ENCODE data around the gene GPR141.

Gene GPR141

DNA sequence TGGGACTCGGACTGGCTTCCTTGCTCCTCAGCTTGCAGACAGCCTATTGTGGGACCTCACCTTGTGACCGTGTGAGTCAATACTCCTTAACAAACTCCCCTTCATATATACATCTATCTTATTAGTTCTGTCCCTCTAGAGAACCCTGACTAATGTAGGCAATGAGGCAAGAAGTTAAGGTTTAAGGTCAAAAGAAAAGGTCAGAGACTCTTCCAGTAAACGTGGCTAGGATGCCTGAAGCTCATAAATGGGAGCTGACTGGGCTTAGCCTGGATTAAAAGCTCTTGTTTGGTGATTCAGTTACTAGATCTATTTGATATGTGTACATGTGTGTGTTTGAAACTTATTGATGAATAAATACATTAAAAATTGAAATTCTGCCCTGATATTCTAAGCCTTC lies 10.6 kb upstream of the GPR141 start:
- H2AFZ ChIP-seq (ENCODE audit: low read length) = no peak overlapping the region
- TF ChIP-seq EZH2phosphoT487 (IDR thresholded peaks at IDR 0.05; ENCODE audit: low read length) (no peak), EZH2 (optimal IDR thresholded peaks at IDR 0.05; ENCODE audit: low read depth, low read length) (no peak)
- TF ChIP-seq, protein P1, sequence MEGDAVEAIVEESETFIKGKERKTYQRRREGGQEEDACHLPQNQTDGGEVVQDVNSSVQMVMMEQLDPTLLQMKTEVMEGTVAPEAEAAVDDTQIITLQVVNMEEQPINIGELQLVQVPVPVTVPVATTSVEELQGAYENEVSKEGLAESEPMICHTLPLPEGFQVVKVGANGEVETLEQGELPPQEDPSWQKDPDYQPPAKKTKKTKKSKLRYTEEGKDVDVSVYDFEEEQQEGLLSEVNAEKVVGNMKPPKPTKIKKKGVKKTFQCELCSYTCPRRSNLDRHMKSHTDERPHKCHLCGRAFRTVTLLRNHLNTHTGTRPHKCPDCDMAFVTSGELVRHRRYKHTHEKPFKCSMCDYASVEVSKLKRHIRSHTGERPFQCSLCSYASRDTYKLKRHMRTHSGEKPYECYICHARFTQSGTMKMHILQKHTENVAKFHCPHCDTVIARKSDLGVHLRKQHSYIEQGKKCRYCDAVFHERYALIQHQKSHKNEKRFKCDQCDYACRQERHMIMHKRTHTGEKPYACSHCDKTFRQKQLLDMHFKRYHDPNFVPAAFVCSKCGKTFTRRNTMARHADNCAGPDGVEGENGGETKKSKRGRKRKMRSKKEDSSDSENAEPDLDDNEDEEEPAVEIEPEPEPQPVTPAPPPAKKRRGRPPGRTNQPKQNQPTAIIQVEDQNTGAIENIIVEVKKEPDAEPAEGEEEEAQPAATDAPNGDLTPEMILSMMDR (IDR thresholded peaks at IDR 0.05; ENCODE audit: low read length) = no peak
- H3K4me2 ChIP-seq (ENCODE audit: low read depth, low read length) = no peak overlapping the region
- H3K27me3 ChIP-seq (replicated peaks; ENCODE audit: insufficient read depth, low read length) = no peaks in the 10 kb centered on the region
- H3K27ac ChIP-seq (ENCODE audit: low read length) = no peak overlapping the region
- H3K79me2 ChIP-seq (ENCODE audit: low read length) = no peaks in the 10 kb centered on the region
- H3F3A ChIP-seq (ENCODE audit: insufficient read depth, low read length) = no peaks in the 10 kb centered on the region
- H3K9me2 ChIP-seq (replicated peaks; ENCODE audit: insufficient read depth, low read length) = no peaks in the 10 kb centered on the region
- H3K4me1 ChIP-seq (ENCODE audit: low read length) = no peaks in the 10 kb centered on the region
- H4K20me1 ChIP-seq (ENCODE audit: insufficient read depth, low read length) = no peaks in the 10 kb centered on the region
- H3K4me3 ChIP-seq (ENCODE audit: low read length) = no peak overlapping the region
- no peak for DNase-seq
- no peaks in the 10 kb centered on the region for H3K36me3 ChIP-seq (replicated peaks; ENCODE audit: insufficient read depth, low read length)
- no peak overlapping the region for H3K9ac ChIP-seq (ENCODE audit: low read length)
- H3K9me3 ChIP-seq (replicated peaks; ENCODE audit: insufficient read depth, low read length) = no peaks in the 10 kb centered on the region

DNA sequence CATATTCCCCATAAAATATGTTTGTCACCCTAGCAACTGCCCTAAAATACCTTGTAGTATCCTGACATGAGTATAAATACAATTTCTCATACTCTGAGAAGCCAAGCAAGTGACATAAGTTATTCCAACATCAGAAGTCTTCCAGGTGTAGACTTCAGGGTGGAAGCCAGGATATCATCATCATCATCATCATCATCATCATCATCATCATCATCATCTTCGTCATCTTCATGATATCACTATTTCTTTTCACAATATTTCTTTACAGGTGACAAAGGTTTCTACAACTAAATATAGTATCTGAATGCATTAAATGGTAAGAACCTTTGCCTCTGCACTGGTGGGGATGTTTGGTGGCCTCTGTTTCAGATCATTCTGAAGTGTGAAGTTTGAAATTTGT lies 10.0 kb upstream of the GPR141 start:
- H3K9me3 ChIP-seq (replicated peaks; ENCODE audit: insufficient read depth, low read length) = no peaks in the 10 kb centered on the region
- no peak overlapping the region for H3K27ac ChIP-seq (ENCODE audit: low read length)
- no peaks in the 10 kb centered on the region for H3K79me2 ChIP-seq (ENCODE audit: low read length)
- no peak for TF ChIP-seq EZH2phosphoT487 (IDR thresholded peaks at IDR 0.05; ENCODE audit: low read length)
- no peak for TF ChIP-seq EZH2 (optimal IDR thresholded peaks at IDR 0.05; ENCODE audit: low read depth, low read length)
- TF ChIP-seq, protein P1 (IDR thresholded peaks at IDR 0.05; ENCODE audit: low read length) = no peak
- H3K4me2 ChIP-seq (ENCODE audit: low read depth, low read length) = no peak overlapping the region
- no peaks in the 10 kb centered on the region for H4K20me1 ChIP-seq (ENCODE audit: insufficient read depth, low read length)
- DNase-seq = no peak
- H3F3A ChIP-seq (ENCODE audit: insufficient read depth, low read length) = no peaks in the 10 kb centered on the region
- no peak overlapping the region for H2AFZ ChIP-seq (ENCODE audit: low read length)
- no peaks in the 10 kb centered on the region for H3K36me3 ChIP-seq (replicated peaks; ENCODE audit: insufficient read depth, low read length)
- no peaks in the 10 kb centered on the region for H3K9me2 ChIP-seq (replicated peaks; ENCODE audit: insufficient read depth, low read length)
- H3K9ac ChIP-seq (ENCODE audit: low read length) = no peak overlapping the region
- H3K27me3 ChIP-seq (replicated peaks; ENCODE audit: insufficient read depth, low read length) = no peaks in the 10 kb centered on the region
- H3K4me3 ChIP-seq (ENCODE audit: low read length) = no peak overlapping the region
- H3K4me1 ChIP-seq (ENCODE audit: low read length) = no peaks in the 10 kb centered on the region

DNA sequence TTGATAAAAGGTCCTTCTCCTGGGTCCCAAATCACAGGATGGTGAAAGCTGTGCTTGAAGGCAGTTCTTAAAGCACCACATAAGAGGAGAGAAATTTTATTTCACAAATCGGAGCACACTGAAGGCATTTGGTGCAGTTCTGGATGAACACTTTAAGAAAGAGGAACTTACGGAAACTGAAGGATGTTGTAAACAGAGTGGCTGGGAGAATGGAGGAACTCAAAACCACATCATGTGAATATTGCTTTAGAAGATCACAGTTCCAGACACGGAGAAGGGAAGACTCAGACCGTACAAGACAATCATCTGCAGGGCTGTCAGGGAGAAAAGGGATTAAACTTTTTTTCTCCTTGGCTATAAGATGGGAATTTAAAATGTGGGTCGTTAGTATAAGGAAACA lies 9.0 kb upstream of the GPR141 start:
- Histone ChIP-seq H3F3A (ENCODE audit: insufficient read depth, low read length) (no peaks in the 10 kb centered on the region), H4K20me1 (ENCODE audit: insufficient read depth, low read length) (no peaks in the 10 kb centered on the region), H3K79me2 (ENCODE audit: low read length) (no peaks in the 10 kb centered on the region), H3K36me3 (replicated peaks; ENCODE audit: insufficient read depth, low read length) (no peaks in the 10 kb centered on the region), H3K4me2 (ENCODE audit: low read depth, low read length) (no peak overlapping the region), H3K27me3 (replicated peaks; ENCODE audit: insufficient read depth, low read length) (no peaks in the 10 kb centered on the region), H3K4me1 (ENCODE audit: low read length) (no peaks in the 10 kb centered on the region), H3K9me3 (replicated peaks; ENCODE audit: insufficient read depth, low read length) (no peaks in the 10 kb centered on the region), H3K9ac (ENCODE audit: low read length) (no peak overlapping the region), H3K9me2 (replicated peaks; ENCODE audit: insufficient read depth, low read length) (no peaks in the 10 kb centered on the region), H3K4me3 (ENCODE audit: low read length) (no peak overlapping the region), H3K27ac (ENCODE audit: low read length) (no peak overlapping the region), H2AFZ (ENCODE audit: low read length) (no peak overlapping the region)
- no peak for DNase-seq
- TF ChIP-seq EZH2phosphoT487 (IDR thresholded peaks at IDR 0.05; ENCODE audit: low read length) (no peak), EZH2 (optimal IDR thresholded peaks at IDR 0.05; ENCODE audit: low read depth, low read length) (no peak)
- TF ChIP-seq, protein P1 (IDR thresholded peaks at IDR 0.05; ENCODE audit: low read length) = no peak

Measured in MM.1S (cell line).